ENCODE data around the gene KANSL2.

DNA sequence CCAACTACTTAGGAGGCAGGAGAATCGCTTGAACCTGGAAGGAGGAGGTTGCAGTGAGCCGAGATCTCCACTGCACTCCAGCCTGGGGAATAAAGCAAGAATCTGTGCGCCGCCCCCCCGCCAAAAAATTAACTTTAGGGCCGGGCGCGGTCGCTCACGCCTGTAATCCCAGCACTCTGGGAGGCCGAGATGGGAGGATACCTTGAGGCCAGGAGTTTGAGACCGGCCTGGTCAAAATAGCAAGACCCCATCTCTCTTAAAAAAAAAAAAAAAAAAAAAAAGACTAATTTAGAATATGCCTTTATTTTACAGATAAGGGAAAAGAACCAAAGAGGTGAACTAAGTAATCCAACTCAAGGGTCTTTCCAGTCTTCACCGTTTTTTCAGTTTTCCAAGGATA is 1.2 kb downstream of the KANSL2 start:
- TF ChIP-seq, protein P1, sequence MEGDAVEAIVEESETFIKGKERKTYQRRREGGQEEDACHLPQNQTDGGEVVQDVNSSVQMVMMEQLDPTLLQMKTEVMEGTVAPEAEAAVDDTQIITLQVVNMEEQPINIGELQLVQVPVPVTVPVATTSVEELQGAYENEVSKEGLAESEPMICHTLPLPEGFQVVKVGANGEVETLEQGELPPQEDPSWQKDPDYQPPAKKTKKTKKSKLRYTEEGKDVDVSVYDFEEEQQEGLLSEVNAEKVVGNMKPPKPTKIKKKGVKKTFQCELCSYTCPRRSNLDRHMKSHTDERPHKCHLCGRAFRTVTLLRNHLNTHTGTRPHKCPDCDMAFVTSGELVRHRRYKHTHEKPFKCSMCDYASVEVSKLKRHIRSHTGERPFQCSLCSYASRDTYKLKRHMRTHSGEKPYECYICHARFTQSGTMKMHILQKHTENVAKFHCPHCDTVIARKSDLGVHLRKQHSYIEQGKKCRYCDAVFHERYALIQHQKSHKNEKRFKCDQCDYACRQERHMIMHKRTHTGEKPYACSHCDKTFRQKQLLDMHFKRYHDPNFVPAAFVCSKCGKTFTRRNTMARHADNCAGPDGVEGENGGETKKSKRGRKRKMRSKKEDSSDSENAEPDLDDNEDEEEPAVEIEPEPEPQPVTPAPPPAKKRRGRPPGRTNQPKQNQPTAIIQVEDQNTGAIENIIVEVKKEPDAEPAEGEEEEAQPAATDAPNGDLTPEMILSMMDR (IDR thresholded peaks at IDR 0.05), result no peak
- TF ChIP-seq POLR2A (IDR thresholded peaks at IDR 0.05), result no peak
